ENCODE data around the gene ANKRD11. TPM values are rescaled to one million over a fixed set of nuclear protein-coding genes. Genes with fewer than 3 reads are reported as not detected.

The ANKRD11 gene
- total and polyA plus RNA-seq, 5 experiments from 2014 or later: 8.9 to 328 (median 61.1) TPM

DNA sequence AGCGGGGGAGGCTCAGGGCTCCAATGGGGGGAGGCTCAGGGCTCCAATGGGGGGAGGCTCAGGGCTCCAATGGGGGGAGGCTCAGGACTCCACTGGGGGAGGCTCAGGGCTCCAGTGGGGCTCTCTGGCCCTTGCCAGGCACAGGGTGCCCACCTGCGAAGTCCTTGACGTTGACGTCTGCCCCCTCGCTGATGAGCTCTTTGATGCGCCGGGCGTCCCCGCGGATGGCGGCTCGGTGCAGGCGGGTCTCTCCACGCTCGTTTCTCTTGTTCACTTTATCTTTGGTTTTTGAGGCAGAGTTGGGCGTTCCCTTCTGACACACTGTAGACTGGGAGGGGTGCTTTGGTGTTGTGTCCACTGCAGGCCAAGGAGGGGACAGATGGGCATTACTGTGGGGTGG lies 199.9 kb downstream of the ANKRD11 start:
- peak overlapping the region in 1 of 10 donors; percentile 65 for H3K27ac Mint-ChIP-seq
- peaks cover 0 to 37% (median 0%) of the 10 kb centered on the region in 3 donors for H3K36me3 Mint-ChIP-seq
- ATAC-seq (no peak), DNase-seq (no peak)
- peak overlapping the region in 2 of 10 donors; percentile 12 to 18 for H3K4me3 Mint-ChIP-seq
- H3K4me1 Mint-ChIP-seq: peaks cover 3 to 39% (median 14%) of the 10 kb centered on the region in 4 donors
- no peaks in the 10 kb centered on the region for H3K27me3 Mint-ChIP-seq
- POLR2A ChIA-PET: no interaction called here
- H3K9me3 Mint-ChIP-seq: peaks cover 0 to 2% (median 0%) of the 10 kb centered on the region in 9 donors

DNA sequence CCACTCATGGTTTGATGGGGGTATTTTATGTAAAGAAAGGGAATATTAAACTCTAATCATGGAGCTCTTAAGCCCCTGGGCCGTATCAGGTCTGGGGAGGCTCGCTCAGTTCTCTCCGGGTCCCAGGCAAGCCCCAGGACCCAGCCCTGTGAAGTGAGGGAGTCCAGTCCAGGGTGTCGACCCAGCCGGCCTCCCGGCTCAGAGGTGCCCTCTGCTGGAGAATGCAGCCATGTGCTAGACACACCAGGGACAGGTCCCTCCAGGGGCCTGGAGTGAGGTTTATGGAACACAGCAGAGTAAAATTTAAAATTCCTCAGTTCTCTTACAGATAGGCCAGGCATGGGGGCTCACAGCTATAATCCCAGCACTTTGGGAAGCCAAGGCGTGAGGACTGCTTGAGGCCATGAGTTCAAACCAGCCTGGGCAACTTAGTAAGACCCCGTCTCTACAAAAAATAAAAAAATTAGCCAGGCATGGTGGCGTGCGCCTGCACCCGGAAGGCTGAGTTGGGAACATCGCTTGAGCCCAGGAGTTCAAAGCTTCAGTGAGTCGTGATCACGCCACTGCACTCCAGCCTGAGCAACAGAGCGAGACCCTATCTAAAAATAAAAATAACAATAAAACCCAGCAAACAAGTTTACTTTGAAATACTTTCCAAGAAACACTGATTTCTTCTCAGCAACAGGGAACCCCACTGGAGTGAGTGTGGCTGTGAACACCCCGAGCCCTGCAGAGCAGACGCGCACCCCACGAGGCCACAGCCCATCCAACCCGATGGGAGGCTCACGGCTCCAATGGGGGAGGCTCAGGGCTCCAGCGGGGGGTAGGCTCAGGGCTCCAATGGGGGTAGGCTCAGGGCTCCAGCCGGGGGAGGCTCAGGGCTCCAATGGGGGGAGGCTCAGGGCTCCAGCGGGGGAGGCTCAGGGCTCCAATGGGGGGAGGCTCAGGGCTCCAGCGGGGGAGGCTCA lies 200.6 kb downstream of the ANKRD11 start:
- Mint-ChIP-seq H3K27ac (peak overlapping the region in 7 of 10 donors; percentile 43 to 84 (median 69)), H3K4me3 (no peak overlapping the region), H3K27me3 (no peaks in the 10 kb centered on the region), H3K4me1 (peaks cover 0 to 33% (median 12%) of the 10 kb centered on the region in 4 donors), H3K36me3 (peaks cover 0 to 37% (median 0%) of the 10 kb centered on the region in 3 donors), H3K9me3 (peaks cover 0 to 2% (median 0%) of the 10 kb centered on the region in 9 donors)
- POLR2A ChIA-PET: interaction anchor here (0.5 to 1.5 kb wide), 4 partner anchors 20 to 620 kb away, joined by 3 to 9 read pairs (median 4); no protein-coding TSS in a partner anchor
- DNase-seq (peak; percentile 44 to 81 (median 60)), ATAC-seq (peak; percentile 89 to 91)

DNA sequence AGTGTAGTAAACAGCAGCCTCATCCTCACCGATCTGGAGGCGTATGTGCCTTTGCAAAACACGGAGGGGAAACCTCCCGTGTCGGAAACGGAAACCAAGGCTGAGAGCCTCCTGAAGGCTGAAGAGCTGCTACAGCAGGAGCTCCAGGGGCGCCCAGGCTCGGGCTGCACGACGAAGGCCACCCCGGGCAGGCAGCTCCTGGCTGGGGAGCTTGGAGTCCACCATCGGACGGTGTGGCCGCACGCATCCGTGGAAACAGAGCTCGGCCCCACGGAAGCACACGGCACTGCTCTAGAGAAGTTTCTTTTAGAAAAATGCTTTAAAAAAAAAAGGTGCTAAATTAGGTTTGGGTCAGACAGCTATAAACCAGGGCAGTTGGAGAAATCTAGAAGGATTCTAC lies 201.4 kb downstream of the ANKRD11 start:
- Mint-ChIP-seq H3K4me3 (no peak overlapping the region), H3K27me3 (no peaks in the 10 kb centered on the region), H3K4me1 (peaks cover 0 to 25% (median 8%) of the 10 kb centered on the region in 4 donors), H3K36me3 (peaks cover 0 to 37% (median 0%) of the 10 kb centered on the region in 3 donors), H3K9me3 (peaks cover 0 to 2% (median 0%) of the 10 kb centered on the region in 9 donors), H3K27ac (peak overlapping the region in 1 of 10 donors; percentile 52)
- DNase-seq (no peak), ATAC-seq (no peak)
- POLR2A ChIA-PET: interaction anchor here (0.5 to 1.5 kb wide), 3 partner anchors 21 to 619 kb away, joined by 3 to 9 read pairs (median 3); no protein-coding TSS in a partner anchor

DNA sequence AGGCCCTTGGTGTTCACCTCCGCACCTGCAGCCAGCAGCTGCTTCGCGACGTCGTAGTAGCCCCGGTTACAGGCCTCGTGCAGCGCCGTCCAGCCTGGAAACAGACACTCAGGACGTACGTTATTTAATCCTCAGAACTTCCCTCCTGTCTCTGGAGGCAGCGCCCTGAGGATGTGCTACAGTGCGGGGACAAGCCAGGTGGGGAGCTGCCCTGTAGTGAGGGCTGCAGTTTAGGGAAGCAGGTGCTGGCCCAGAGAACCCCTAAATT lies 201.8 kb downstream of the ANKRD11 start:
- Mint-ChIP-seq H3K36me3 (peaks cover 0 to 37% (median 0%) of the 10 kb centered on the region in 3 donors), H3K9me3 (peaks cover 0 to 2% (median 0%) of the 10 kb centered on the region in 9 donors), H3K4me3 (peak overlapping the region in 1 of 10 donors; percentile 31), H3K4me1 (peaks cover 0 to 23% (median 8%) of the 10 kb centered on the region in 4 donors), H3K27ac (no peak overlapping the region), H3K27me3 (no peaks in the 10 kb centered on the region)
- DNase-seq (no peak), ATAC-seq (no peak)
- POLR2A ChIA-PET: interaction anchor here (0.6 to 1.5 kb wide), 4 partner anchors 21 to 218 kb away, joined by 3 to 9 read pairs (median 4); no protein-coding TSS in a partner anchor

DNA sequence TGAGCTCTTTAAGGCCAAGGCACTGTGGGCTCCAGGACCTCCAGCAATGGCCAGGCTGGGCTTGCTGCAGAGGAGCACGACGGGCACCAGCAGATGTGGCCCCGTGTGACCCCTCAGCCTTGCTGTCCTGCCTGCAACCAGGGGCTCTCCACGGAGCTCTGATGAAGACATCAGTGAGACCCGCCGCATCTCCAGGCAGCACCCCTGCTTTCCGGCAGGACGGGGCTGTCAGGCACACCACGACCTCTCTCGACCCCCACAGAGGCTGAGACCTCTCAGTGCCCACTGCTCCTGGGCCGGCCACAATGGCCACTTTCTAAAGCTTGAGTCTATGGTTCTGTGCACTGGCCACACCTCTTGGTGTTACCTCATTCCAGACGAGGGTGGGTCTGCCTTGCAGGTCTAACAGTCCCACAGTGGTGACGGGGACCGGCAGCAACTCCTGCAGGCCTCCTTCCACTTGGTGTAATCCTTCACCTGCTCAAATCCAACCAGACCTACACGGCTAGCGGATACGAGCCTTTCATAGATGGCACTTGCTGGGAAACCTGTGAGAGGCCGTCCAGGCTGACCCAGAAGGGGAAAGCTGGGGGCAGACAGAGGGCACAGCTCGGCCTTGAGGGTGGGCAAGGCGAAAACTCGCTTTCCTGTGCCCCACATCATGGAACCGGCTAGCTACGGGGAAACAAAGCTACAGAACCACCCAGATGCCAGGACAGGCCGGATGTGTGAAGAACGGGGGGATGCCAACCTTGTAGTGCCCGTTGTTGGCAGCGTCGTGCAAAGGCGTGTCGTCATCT lies 202.4 kb downstream of the ANKRD11 start:
- no peaks in the 10 kb centered on the region for H3K27me3 Mint-ChIP-seq
- H3K36me3 Mint-ChIP-seq: peaks cover 0 to 37% (median 0%) of the 10 kb centered on the region in 3 donors
- no peak for DNase-seq
- peaks cover 0 to 23% (median 8%) of the 10 kb centered on the region in 4 donors for H3K4me1 Mint-ChIP-seq
- H3K9me3 Mint-ChIP-seq: peaks cover 0 to 2% (median 0%) of the 10 kb centered on the region in 9 donors
- H3K4me3 Mint-ChIP-seq: peak overlapping the region in 1 of 10 donors; percentile 24
- POLR2A ChIA-PET: interaction anchor here (0.6 to 1.5 kb wide), 4 partner anchors 27 to 219 kb away, joined by 3 to 9 read pairs (median 4); no protein-coding TSS in a partner anchor
- H3K27ac Mint-ChIP-seq: peak overlapping the region in 4 of 10 donors; percentile 10 to 70 (median 36)
- ATAC-seq: no peak

DNA sequence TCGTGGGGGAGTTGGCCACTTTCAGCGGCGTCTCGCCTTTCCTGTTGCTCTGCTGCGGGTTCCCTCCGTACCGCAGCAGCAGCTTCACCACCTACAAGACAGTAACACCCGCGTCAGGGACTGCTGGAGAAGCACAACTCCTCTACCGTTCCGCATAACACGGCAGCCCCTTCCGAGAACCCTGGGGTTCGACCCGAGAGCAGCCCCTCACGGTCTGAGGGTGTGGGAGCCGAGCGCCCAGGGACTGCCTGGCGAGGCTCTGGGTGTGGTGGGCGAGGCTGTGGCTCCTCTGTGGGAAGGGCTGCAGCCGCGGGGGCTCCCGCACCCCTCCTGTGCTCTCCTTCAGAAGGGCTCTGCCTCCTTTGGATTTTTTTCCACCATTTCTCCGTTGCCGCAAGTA lies 204.3 kb downstream of the ANKRD11 start:
- H3K9me3 Mint-ChIP-seq: peaks cover 0 to 2% (median 0%) of the 10 kb centered on the region in 9 donors
- no peak overlapping the region for H3K4me3 Mint-ChIP-seq
- H3K27ac Mint-ChIP-seq: no peak overlapping the region
- H3K27me3 Mint-ChIP-seq: no peaks in the 10 kb centered on the region
- ATAC-seq: no peak
- H3K4me1 Mint-ChIP-seq: peaks cover 0 to 8% (median 3%) of the 10 kb centered on the region in 4 donors
- POLR2A ChIA-PET: interaction anchor here (0.6 kb wide), 1 partner anchor 21 kb away, joined by 3 read pairs; no protein-coding TSS in a partner anchor
- H3K36me3 Mint-ChIP-seq: peaks cover 0 to 33% (median 2%) of the 10 kb centered on the region in 3 donors
- no peak for DNase-seq

DNA sequence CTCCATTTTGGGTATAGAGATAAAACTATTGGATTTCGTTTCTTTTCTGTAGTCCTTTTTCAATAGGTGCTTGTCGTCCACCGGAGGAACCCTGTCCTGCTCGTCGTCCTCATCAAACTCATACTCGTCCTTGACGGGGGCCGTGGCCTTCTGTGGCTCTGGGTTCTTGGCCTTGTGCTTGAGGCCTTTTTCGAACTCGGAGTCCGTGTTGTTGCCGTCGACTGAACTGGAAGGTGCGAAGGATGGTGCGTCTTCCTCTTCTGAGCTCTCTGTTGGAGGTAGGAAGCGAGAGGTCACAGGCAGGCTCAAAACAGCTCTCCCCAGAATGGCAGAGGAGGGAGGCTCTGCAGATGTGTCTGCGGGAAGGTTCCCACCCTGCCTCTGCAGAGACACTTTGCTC lies 205.0 kb downstream of the ANKRD11 start:
- H3K9me3 Mint-ChIP-seq: peaks cover 0 to 2% (median 0%) of the 10 kb centered on the region in 9 donors
- ATAC-seq (no peak), DNase-seq (no peak)
- peaks cover 0 to 7% (median 3%) of the 10 kb centered on the region in 4 donors for H3K4me1 Mint-ChIP-seq
- H3K27ac Mint-ChIP-seq: no peak overlapping the region
- no peaks in the 10 kb centered on the region for H3K27me3 Mint-ChIP-seq
- peaks cover 0 to 31% (median 4%) of the 10 kb centered on the region in 3 donors for H3K36me3 Mint-ChIP-seq
- no peak overlapping the region for H3K4me3 Mint-ChIP-seq
- POLR2A ChIA-PET: interaction anchor here (0.6 kb wide), 1 partner anchor 20 kb away, joined by 3 read pairs; no protein-coding TSS in a partner anchor

DNA sequence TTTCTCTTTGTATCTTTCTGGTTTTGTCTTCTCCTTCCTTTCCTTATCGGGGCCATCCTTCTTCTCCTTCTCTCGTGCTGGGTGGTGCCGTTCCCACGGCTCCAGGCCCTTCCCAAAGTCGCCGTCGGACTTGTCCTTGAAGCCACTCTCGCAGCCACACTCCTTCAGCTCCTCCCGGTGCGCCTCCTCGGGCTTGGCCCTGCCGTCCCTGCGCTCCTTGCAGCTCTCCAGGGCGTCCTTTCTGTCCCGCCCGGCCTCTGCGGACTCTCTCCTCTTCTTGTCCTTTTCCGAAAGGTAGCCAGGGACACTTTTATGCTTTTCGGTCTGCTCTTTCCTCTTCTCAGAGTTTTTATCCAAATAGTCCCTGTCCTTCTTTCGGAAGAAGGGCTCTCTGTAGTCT lies 206.9 kb downstream of the ANKRD11 start:
- H3K9me3 Mint-ChIP-seq: peaks cover 0 to 2% (median 0%) of the 10 kb centered on the region in 9 donors
- peaks cover 0 to 29% (median 4%) of the 10 kb centered on the region in 3 donors for H3K36me3 Mint-ChIP-seq
- POLR2A ChIA-PET: no interaction called here
- no peak overlapping the region for H3K27ac Mint-ChIP-seq
- H3K27me3 Mint-ChIP-seq: no peaks in the 10 kb centered on the region
- no peaks in the 10 kb centered on the region for H3K4me1 Mint-ChIP-seq
- H3K4me3 Mint-ChIP-seq: no peak overlapping the region
- DNase-seq: no peak
- no peak for ATAC-seq

DNA sequence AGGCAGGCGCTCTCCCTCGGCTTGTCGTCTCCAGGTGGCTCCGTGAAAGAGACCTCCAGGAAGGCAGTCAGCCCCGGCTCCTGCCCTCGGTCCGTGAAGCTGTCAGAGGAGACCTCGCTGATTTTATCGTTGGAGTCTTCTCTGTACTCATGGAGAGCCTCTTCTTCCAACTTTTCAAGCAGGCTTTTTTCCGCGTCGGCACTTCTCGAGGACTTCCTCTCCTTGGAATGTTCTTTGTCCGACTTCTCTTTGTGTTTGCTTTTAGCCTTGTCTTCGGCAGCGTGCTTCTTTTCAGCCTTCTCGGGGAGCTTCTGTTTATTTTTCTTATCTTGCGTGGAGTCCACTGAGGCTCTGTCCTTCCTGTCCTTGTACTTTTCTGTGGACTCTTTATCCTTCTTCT lies 207.8 kb downstream of the ANKRD11 start:
- H3K36me3 Mint-ChIP-seq: peaks cover 0 to 27% (median 4%) of the 10 kb centered on the region in 3 donors
- H3K4me1 Mint-ChIP-seq: no peaks in the 10 kb centered on the region
- H3K27me3 Mint-ChIP-seq: no peaks in the 10 kb centered on the region

DNA sequence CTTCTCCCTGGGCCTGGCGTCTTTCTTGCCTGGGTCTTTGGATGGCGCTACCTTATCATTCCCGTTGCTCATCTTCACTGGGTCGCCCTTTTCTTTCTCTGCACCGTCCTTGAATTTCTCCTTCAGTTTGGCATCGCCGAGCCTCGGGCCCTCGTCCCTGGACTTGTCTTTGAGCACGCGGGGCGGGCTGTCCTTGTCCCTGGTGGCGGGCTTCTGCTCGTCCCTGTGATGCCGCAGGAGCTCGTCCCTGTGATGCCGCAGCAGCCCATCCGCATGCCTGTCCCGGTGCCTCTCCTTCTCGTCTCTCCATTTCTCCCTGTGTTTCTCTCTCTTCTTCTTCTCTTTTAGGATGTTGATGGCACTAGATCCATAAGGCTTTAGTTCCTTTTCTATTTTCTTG lies 208.5 kb downstream of the ANKRD11 start:
- POLR2A ChIA-PET: interaction anchor here (1.4 kb wide), 1 partner anchor 15 kb away, joined by 3 read pairs; no protein-coding TSS in a partner anchor
- Mint-ChIP-seq H3K4me3 (no peak overlapping the region), H3K9me3 (peaks cover 0 to 2% (median 0%) of the 10 kb centered on the region in 9 donors), H3K27me3 (no peaks in the 10 kb centered on the region), H3K27ac (no peak overlapping the region), H3K36me3 (peaks cover 0 to 25% (median 4%) of the 10 kb centered on the region in 3 donors), H3K4me1 (no peaks in the 10 kb centered on the region)
- ATAC-seq (no peak), DNase-seq (no peak)

More for the DNA sequence above, 207.8 kb downstream of the ANKRD11 start:
- ATAC-seq (no peak), DNase-seq (no peak)
- H3K27ac Mint-ChIP-seq: no peak overlapping the region
- peaks cover 0 to 2% (median 0%) of the 10 kb centered on the region in 9 donors for H3K9me3 Mint-ChIP-seq
- no peak overlapping the region for H3K4me3 Mint-ChIP-seq
- POLR2A ChIA-PET: interaction anchor here (1.4 kb wide), 1 partner anchor 16 kb away, joined by 3 read pairs; no protein-coding TSS in a partner anchor

DNA sequence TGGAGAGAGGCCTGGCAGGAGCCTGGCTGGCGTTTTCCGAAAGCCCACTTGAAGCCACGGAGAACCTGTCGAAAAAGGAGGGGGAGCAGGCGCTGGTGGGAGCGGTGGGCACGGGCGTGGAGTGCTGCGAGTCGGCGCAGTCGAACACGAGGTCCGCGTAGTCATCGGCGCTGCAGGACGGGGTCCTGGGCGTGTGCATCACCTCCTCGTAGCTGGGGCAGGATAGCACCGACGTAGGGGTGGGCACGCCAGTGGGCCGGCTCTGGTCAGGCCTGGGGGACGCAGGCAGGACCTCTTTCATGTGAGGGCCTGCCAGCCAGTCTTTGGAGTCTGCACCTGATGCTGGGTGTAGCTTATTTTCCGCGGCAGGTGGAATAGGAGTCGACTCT lies 209.2 kb downstream of the ANKRD11 start:
- Mint-ChIP-seq H3K9me3 (no peaks in the 10 kb centered on the region), H3K27ac (no peak overlapping the region), H3K36me3 (peaks cover 0 to 21% (median 4%) of the 10 kb centered on the region in 3 donors), H3K4me3 (no peak overlapping the region), H3K27me3 (no peaks in the 10 kb centered on the region), H3K4me1 (peaks cover 0 to under 1% (median 0%) of the 10 kb centered on the region in 4 donors)
- POLR2A ChIA-PET: interaction anchor here (1.4 kb wide), 1 partner anchor 14 kb away, joined by 3 read pairs; no protein-coding TSS in a partner anchor
- no peak for DNase-seq
- ATAC-seq: no peak

All from naive thymus-derived CD8-positive, alpha-beta T cell (primary cell).